Neural cell (in vitro differentiated cells): ENCODE data around the gene AFDN. TPM values are rescaled to one million over a fixed set of nuclear protein-coding genes. Genes with fewer than 3 reads are reported as not detected.

Experiments
- H2AFZ ChIP-seq: fragments of 200-600, 300-800 bp; sonication (generic), shearing (Covaris generic); 2 replicates; pipeline ENCODE4 v1.6.0; 2014; ENCODE audit warnings: low read depth, mild to moderate bottlenecking, antibody characterized with exemption, low read length, moderate library complexity
- H3F3A ChIP-seq: fragments of 200-600 bp; shearing (Covaris generic); 2 replicates; pipeline ENCODE4 v1.6.1; 2016; ENCODE audit warnings: mild to moderate bottlenecking, moderate library complexity, mixed read lengths, antibody characterized with exemption, low read length; ENCODE audit not compliant: insufficient read depth, poor library complexity, severe bottlenecking
- H3K27ac ChIP-seq: fragments of 200-600, 300-800 bp; sonication (generic), shearing (Covaris generic); 2 replicates; pipeline ENCODE4 v1.5.1; 2014; ENCODE audit warnings: mild to moderate bottlenecking, low read length, moderate library complexity
- H3K27me3 ChIP-seq: fragments of 300-800, 200-600 bp; sonication (generic), shearing (Covaris generic); 2 replicates; pipeline ENCODE4 v1.6.0; 2014; ENCODE audit warnings: mild to moderate bottlenecking, low read depth, low read length, moderate library complexity; ENCODE audit not compliant: insufficient read depth
- H3K36me3 ChIP-seq: fragments of 300-800, 200-600 bp; sonication (generic), shearing (Covaris generic); 2 replicates; pipeline ENCODE4 v1.5.1; 2014; ENCODE audit warnings: mild to moderate bottlenecking, antibody characterized with exemption, low read length, moderate library complexity; ENCODE audit not compliant: insufficient read depth
- H3K4me2 ChIP-seq: fragments of 300-800, 200-600 bp; sonication (generic), shearing (Covaris generic); 2 replicates; pipeline ENCODE4 v1.6.0; 2014; ENCODE audit warnings: mild to moderate bottlenecking, low read length
- H3K4me3 ChIP-seq: fragments of 300-800, 200-600 bp; sonication (generic), shearing (Covaris generic); 2 replicates; pipeline ENCODE4 v1.5.1; 2014; ENCODE audit warnings: mild to moderate bottlenecking, low read length, moderate library complexity
- H3K79me2 ChIP-seq: fragments of 200-600 bp; shearing (Covaris generic); replicated peaks from 2 replicates; pipeline ENCODE4 v1.6.0; 2014; ENCODE audit warnings: mild to moderate bottlenecking, low read length, moderate library complexity; ENCODE audit not compliant: insufficient read depth
- H3K9ac ChIP-seq: fragments of 300-800, 200-600 bp; sonication (generic), shearing (Covaris generic); 2 replicates; pipeline ENCODE4 v1.6.1; 2016; ENCODE audit warnings: mild to moderate bottlenecking, low read length, mixed read lengths
- H3K9me2 ChIP-seq: fragments of 200-600 bp; shearing (Covaris generic); 2 replicates; pipeline ENCODE4 v1.6.1; 2016; ENCODE audit warnings: mild to moderate bottlenecking, low read length, mixed read lengths; ENCODE audit not compliant: insufficient read depth
- H3K9me3 ChIP-seq: fragments of 200-600, 300-800 bp; sonication (generic), shearing (Covaris generic); 2 replicates; pipeline ENCODE4 v1.6.1; 2016; ENCODE audit warnings: mild to moderate bottlenecking, mixed run types, low read length, moderate library complexity, mixed read lengths
- H4K20me1 ChIP-seq: fragments of 200-600 bp; shearing (Covaris generic); 2 replicates; pipeline ENCODE4 v1.6.1; 2016; ENCODE audit warnings: mild to moderate bottlenecking, mixed run types; ENCODE audit not compliant: insufficient read depth
- EP300 ChIP-seq: fragments of 450-650 bp; conservative IDR thresholded peaks from 2 replicates; pipeline ENCODE4 v1.6.1; 2014; ENCODE audit warnings: antibody characterized with exemption, mild to moderate bottlenecking, moderate library complexity; ENCODE audit not compliant: poor library complexity, severe bottlenecking
- EZH2 ChIP-seq: fragments of 200-600, 300-800 bp; shearing (Covaris generic), sonication (generic); IDR thresholded peaks from 2 replicates; pipeline ENCODE4 v1.6.1; 2014; ENCODE audit warnings: antibody characterized with exemption, low read length, borderline replicate concordance, mild to moderate bottlenecking; ENCODE audit not compliant: insufficient read depth, poor library complexity, severe bottlenecking
- MXI1 ChIP-seq: fragments of 450-650 bp; conservative IDR thresholded peaks from 2 replicates; pipeline ENCODE4 v1.6.1; 2014; ENCODE audit warnings: antibody characterized with exemption, mild to moderate bottlenecking; ENCODE audit not compliant: poor library complexity, severe bottlenecking
- POLR2AphosphoS5 ChIP-seq: IDR thresholded peaks from 2 replicates; pipeline ENCODE4 v1.6.1; 2012
- RAD21 ChIP-seq: fragments of 450-650 bp; conservative IDR thresholded peaks from 2 replicates; pipeline ENCODE4 v1.6.1; 2014; ENCODE audit warnings: antibody characterized with exemption, mild to moderate bottlenecking, moderate library complexity
- SMC3 ChIP-seq: fragments of 450-650 bp; conservative IDR thresholded peaks from 2 replicates; pipeline ENCODE4 v1.6.1; 2014; ENCODE audit warnings: antibody characterized with exemption, mild to moderate bottlenecking, moderate library complexity; ENCODE audit not compliant: poor library complexity
- TAF1 ChIP-seq: IDR thresholded peaks from 2 replicates; pipeline ENCODE4 v1.6.1; 2012; ENCODE audit warnings: low read depth
- polyA plus RNA-seq: library from polyadenylated mRNA; depleted of rRNA; stranded (reverse); fragments of >200 nt; gene quantifications from 2 replicates; pipeline ENCODE4 v1.2.3, GENCODE V29; 2014
- TF ChIP-seq, protein P1 (sequence below): fragments of 450-650 bp; IDR thresholded peaks from 2 replicates; pipeline ENCODE4 v1.5.1; 2014; ENCODE audit warnings: antibody characterized with exemption, mild to moderate bottlenecking, moderate library complexity; ENCODE audit not compliant: poor library complexity, severe bottlenecking
- TF ChIP-seq, protein P2 (sequence below): IDR thresholded peaks from 2 replicates; pipeline ENCODE4 v1.6.1; 2012; ENCODE audit warnings: borderline replicate concordance

The AFDN gene
- polyA plus RNA-seq, 1 donor from 2014 or later, result 193 TPM

DNA sequence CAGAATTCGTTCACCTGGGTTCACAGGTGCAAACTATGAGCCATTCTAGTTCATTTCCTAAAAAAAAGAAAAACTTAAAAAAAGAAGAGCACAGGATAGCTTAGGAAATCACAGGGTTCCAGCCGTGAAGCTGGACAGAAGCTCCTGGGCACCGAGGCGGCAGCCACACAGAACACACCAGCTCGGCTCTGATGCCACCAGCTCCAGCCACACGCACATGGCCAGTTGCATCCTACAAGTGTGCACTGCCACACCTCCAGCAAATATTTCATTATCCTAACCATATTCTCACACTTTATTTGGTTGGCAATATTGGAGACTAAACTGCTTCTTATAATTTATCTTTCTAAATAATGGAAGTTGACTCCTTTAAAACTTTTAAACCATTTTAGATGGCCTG lies 26.2 kb upstream of the AFDN start:
- H3K27me3 ChIP-seq, result no peaks in the 10 kb centered on the region
- no peak for TF ChIP-seq EZH2
- no peak for TF ChIP-seq TAF1
- TF ChIP-seq, protein P1, sequence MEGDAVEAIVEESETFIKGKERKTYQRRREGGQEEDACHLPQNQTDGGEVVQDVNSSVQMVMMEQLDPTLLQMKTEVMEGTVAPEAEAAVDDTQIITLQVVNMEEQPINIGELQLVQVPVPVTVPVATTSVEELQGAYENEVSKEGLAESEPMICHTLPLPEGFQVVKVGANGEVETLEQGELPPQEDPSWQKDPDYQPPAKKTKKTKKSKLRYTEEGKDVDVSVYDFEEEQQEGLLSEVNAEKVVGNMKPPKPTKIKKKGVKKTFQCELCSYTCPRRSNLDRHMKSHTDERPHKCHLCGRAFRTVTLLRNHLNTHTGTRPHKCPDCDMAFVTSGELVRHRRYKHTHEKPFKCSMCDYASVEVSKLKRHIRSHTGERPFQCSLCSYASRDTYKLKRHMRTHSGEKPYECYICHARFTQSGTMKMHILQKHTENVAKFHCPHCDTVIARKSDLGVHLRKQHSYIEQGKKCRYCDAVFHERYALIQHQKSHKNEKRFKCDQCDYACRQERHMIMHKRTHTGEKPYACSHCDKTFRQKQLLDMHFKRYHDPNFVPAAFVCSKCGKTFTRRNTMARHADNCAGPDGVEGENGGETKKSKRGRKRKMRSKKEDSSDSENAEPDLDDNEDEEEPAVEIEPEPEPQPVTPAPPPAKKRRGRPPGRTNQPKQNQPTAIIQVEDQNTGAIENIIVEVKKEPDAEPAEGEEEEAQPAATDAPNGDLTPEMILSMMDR, result no peak
- TF ChIP-seq SMC3, result no peak
- TF ChIP-seq POLR2AphosphoS5, result no peak
- TF ChIP-seq EP300, result no peak
- TF ChIP-seq, protein P2, sequence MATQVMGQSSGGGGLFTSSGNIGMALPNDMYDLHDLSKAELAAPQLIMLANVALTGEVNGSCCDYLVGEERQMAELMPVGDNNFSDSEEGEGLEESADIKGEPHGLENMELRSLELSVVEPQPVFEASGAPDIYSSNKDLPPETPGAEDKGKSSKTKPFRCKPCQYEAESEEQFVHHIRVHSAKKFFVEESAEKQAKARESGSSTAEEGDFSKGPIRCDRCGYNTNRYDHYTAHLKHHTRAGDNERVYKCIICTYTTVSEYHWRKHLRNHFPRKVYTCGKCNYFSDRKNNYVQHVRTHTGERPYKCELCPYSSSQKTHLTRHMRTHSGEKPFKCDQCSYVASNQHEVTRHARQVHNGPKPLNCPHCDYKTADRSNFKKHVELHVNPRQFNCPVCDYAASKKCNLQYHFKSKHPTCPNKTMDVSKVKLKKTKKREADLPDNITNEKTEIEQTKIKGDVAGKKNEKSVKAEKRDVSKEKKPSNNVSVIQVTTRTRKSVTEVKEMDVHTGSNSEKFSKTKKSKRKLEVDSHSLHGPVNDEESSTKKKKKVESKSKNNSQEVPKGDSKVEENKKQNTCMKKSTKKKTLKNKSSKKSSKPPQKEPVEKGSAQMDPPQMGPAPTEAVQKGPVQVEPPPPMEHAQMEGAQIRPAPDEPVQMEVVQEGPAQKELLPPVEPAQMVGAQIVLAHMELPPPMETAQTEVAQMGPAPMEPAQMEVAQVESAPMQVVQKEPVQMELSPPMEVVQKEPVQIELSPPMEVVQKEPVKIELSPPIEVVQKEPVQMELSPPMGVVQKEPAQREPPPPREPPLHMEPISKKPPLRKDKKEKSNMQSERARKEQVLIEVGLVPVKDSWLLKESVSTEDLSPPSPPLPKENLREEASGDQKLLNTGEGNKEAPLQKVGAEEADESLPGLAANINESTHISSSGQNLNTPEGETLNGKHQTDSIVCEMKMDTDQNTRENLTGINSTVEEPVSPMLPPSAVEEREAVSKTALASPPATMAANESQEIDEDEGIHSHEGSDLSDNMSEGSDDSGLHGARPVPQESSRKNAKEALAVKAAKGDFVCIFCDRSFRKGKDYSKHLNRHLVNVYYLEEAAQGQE, result no peak
- TF ChIP-seq MXI1, result no peak
- TF ChIP-seq RAD21, result no peak
- H3K27ac ChIP-seq, result no peak overlapping the region
- no peaks in the 10 kb centered on the region for H3K9me3 ChIP-seq
- H3K36me3 ChIP-seq, result no peaks in the 10 kb centered on the region
- H3K9me2 ChIP-seq, result no peaks in the 10 kb centered on the region
- H3K9ac ChIP-seq, result no peak overlapping the region
- no peak overlapping the region for H3K4me2 ChIP-seq
- H3K79me2 ChIP-seq, result no peaks in the 10 kb centered on the region
- no peaks in the 10 kb centered on the region for H3F3A ChIP-seq
- no peak overlapping the region for H3K4me3 ChIP-seq
- H2AFZ ChIP-seq, result no peak overlapping the region
- H4K20me1 ChIP-seq, result no peaks in the 10 kb centered on the region

DNA sequence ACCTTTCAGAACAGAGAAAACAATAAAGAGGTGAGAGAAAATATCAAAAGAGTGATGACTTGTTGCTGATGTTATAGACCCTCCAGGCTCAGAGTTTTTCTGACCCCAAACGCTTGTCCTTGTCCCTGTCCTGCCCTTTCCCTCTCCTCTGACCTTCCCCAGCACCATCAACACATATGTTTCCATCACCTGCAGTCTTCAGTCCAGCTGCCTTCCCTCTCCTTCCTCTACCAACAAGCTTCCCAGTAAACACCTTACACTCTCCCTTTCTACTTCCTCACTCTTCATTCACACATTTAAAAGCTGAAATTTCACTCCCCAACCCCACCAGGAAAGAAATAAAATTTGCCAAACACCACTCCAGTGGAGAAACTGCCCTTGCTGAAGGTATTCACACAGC lies 25.4 kb upstream of the AFDN start:
- Histone ChIP-seq H3K9ac (no peak overlapping the region), H3K27ac (no peak overlapping the region), H3K36me3 (no peaks in the 10 kb centered on the region), H3K27me3 (no peaks in the 10 kb centered on the region), H3K4me3 (no peak overlapping the region), H3F3A (no peaks in the 10 kb centered on the region), H3K9me2 (no peaks in the 10 kb centered on the region), H4K20me1 (no peaks in the 10 kb centered on the region), H3K9me3 (no peaks in the 10 kb centered on the region), H3K4me2 (no peak overlapping the region), H2AFZ (no peak overlapping the region), H3K79me2 (no peaks in the 10 kb centered on the region)
- TF ChIP-seq MXI1 (no peak), RAD21 (no peak), EP300 (no peak), EZH2 (no peak), TAF1 (no peak), SMC3 (no peak)
- TF ChIP-seq, protein P2, result no peak
- TF ChIP-seq, protein P1, result no peak
